Measurements from ENCODE around the gene MED13. TPM values are rescaled to one million over a fixed set of nuclear protein-coding genes. Genes with fewer than 3 reads are reported as not detected.
"Not testable (repeated sequence)": the region's sequence is repeated elsewhere in the genome, so short reads cannot be mapped to it uniquely, and the experiment has no call there.

MED13 gene
- total RNA-seq, 3 donors from 2014 or later = 73.4 to 136 (median 92.1) TPM

DNA sequence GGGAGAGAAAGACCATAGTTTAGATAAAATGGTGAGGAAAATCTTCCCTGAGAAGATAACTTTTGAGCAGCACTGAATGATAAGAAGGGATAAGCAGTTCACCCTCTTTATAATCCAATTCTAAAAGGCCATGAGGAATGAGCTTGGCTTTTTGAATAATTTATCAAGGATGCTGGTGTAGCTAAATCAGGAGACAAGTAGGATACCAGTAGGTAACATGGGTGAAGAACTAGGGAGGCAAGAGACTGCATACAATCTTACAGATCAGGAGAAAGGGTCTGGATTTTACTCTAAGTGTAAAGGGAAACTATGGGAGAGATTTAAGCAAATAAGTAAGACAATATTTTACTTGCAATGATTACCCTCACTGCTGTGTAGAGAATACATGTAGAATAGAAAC is 60.7 kb downstream of the MED13 start:
- Histone ChIP-seq H3K27me3 (no peaks in the 10 kb centered on the region), H3K4me3 (no peak overlapping the region), H3K9me3 (no peaks in the 10 kb centered on the region), H3K4me1 (no peaks in the 10 kb centered on the region), H3K36me3 (no peaks in the 10 kb centered on the region), H3K27ac (no peak overlapping the region)
- no peak for DNase-seq (ENCODE audit: low spot score in 2 of 2)
- TF ChIP-seq POLR2AphosphoS5 (IDR thresholded peaks at IDR 0.05) (no peak), POLR2A (IDR thresholded peaks at IDR 0.05) (no peak)
- TF ChIP-seq, protein P1, sequence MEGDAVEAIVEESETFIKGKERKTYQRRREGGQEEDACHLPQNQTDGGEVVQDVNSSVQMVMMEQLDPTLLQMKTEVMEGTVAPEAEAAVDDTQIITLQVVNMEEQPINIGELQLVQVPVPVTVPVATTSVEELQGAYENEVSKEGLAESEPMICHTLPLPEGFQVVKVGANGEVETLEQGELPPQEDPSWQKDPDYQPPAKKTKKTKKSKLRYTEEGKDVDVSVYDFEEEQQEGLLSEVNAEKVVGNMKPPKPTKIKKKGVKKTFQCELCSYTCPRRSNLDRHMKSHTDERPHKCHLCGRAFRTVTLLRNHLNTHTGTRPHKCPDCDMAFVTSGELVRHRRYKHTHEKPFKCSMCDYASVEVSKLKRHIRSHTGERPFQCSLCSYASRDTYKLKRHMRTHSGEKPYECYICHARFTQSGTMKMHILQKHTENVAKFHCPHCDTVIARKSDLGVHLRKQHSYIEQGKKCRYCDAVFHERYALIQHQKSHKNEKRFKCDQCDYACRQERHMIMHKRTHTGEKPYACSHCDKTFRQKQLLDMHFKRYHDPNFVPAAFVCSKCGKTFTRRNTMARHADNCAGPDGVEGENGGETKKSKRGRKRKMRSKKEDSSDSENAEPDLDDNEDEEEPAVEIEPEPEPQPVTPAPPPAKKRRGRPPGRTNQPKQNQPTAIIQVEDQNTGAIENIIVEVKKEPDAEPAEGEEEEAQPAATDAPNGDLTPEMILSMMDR (IDR thresholded peaks at IDR 0.05) = no peak
- intact Hi-C loops (cut with DNase I; ENCODE audit: low total_unique reads) = no loop called here

DNA sequence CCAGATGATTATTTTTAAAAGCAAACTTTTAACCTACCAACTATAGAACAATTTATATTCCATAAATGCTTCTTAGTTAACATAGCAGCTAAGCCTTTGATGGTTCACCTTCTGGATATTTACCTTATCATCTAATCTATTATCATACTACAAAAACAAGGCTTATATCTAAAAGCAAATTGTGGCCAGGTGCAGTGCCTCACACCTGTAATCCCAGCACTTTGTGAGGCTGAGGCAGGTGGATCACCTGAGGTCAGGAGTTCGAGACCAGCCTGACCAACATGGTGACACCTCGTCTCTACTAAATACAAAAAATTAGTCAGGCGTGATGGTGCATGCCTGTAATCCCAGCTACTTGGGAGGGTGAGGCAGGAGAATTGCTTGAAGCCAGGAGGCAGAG is 61.9 kb downstream of the MED13 start:
- H3K4me1 ChIP-seq; intact Hi-C loops (cut with DNase I; ENCODE audit: low total_unique reads); H3K9me3 ChIP-seq; DNase-seq (ENCODE audit: low spot score in 2 of 2); H3K36me3 ChIP-seq; H3K27me3 ChIP-seq; H3K4me3 ChIP-seq; H3K27ac ChIP-seq: not testable (repeated sequence)

DNA sequence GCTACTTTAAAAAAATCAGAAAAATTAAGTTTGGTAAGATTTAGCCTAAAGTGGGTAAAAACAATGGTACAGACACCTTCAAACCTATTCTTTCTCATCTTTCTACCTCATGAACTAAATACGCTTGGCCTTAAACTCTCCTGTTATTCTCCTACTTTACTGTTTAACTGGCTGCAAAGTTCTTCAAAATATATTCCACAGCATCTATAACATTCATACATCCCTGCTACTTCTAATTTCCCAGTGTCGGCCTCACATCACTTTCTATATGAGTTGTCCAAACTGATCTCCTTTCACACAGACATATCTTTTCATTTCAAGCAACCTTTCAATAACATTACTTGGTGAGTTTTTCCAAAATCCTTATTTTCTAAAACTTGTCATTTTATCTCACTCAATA is 64.0 kb downstream of the MED13 start:
- no peak overlapping the region for H3K4me3 ChIP-seq
- DNase-seq (ENCODE audit: low spot score in 2 of 2) = no peak
- intact Hi-C loops (cut with DNase I; ENCODE audit: low total_unique reads) = no loop called here
- no peaks in the 10 kb centered on the region for H3K4me1 ChIP-seq
- no peaks in the 10 kb centered on the region for H3K27me3 ChIP-seq
- H3K27ac ChIP-seq = no peak overlapping the region
- TF ChIP-seq POLR2A (IDR thresholded peaks at IDR 0.05) (no peak), POLR2AphosphoS5 (IDR thresholded peaks at IDR 0.05) (no peak)
- TF ChIP-seq, protein P1 (IDR thresholded peaks at IDR 0.05) = no peak
- H3K36me3 ChIP-seq = no peaks in the 10 kb centered on the region
- H3K9me3 ChIP-seq = no peaks in the 10 kb centered on the region

GRCh38 chr17:62000186-62000585 is 64.9 kb downstream of the MED13 start:
- Histone ChIP-seq H3K4me3 (no peak overlapping the region), H3K4me1 (no peaks in the 10 kb centered on the region), H3K36me3 (peaks cover 2% of the 10 kb centered on the region), H3K9me3 (no peaks in the 10 kb centered on the region), H3K27ac (no peak overlapping the region), H3K27me3 (no peaks in the 10 kb centered on the region)
- intact Hi-C loops (cut with DNase I; ENCODE audit: low total_unique reads) = no loop called here
- no peak for TF ChIP-seq POLR2AphosphoS5 (IDR thresholded peaks at IDR 0.05)
- DNase-seq (ENCODE audit: low spot score in 2 of 2) = no peak

DNA sequence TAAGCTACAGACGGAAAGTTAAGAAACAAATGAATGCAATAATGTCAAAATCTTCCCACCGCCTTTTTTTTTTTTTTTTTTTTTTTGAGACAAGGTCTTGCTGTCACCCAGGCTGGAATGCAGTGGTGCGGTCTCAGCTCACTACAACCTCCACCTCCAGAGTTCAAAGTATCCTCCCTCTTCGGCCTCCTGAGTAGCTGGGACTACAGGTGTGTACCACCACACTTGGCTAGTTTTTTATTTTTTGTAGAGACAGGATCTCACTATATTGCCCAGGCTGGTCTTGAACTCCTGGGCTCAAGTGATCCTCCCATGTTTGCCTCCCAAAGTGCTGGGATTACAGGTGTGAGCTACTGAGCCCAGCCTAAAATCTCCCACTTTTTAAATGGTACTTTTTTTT is 66.5 kb downstream of the MED13 start:
- H3K27ac ChIP-seq; H3K36me3 ChIP-seq; DNase-seq (ENCODE audit: low spot score in 2 of 2); H3K9me3 ChIP-seq; H3K27me3 ChIP-seq; H3K4me1 ChIP-seq; intact Hi-C loops (cut with DNase I; ENCODE audit: low total_unique reads); H3K4me3 ChIP-seq: not testable (repeated sequence)

- Histone ChIP-seq H3K27ac (no peak overlapping the region), H3K4me1 (no peaks in the 10 kb centered on the region), H3K4me3 (no peak overlapping the region), H3K9me3 (no peaks in the 10 kb centered on the region), H3K36me3 (peaks cover 2% of the 10 kb centered on the region), H3K27me3 (no peaks in the 10 kb centered on the region)
- intact Hi-C loops (cut with DNase I; ENCODE audit: low total_unique reads) = no loop called here
- DNase-seq (ENCODE audit: low spot score in 2 of 2) = no peak
- TF ChIP-seq, protein P1 (IDR thresholded peaks at IDR 0.05) = no peak
- TF ChIP-seq POLR2AphosphoS5 (IDR thresholded peaks at IDR 0.05) (no peak), POLR2A (IDR thresholded peaks at IDR 0.05) (no peak)
Measured at GRCh38 chr17:61997664-61998063, 67.4 kb downstream of the MED13 start.

DNA sequence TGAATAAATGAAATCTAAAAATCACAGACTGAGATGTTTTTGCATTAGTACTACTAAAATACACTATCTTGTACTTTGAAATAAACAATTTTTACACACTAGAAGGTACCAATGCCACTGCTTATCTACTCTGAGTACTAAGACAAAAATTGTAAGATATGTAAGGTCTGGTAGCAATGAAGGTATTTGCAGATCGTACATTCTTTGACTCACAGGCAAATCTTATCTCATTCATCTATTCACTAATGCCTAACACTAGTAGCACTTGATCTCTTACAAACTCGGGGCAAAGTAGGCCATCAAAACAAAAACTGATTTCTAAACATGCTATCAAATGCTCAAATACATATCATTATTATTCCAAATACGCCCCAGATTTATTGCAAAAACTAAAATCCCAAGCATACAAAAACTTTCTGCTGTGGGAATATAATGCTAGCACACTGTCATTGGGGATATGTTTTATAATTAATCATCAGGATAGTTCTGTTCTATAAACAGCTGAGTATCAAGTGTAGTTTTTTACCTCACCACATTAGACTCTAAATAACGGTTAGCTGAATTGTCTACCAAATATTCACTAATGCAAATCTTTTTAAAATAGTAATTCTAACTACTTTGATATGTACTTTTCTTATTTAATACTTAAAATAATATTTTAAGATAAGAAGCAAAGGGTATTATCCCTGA is 68.0 kb downstream of the MED13 start:
- no peaks in the 10 kb centered on the region for H3K9me3 ChIP-seq
- intact Hi-C loops (cut with DNase I; ENCODE audit: low total_unique reads) = no loop called here
- no peak overlapping the region for H3K4me3 ChIP-seq
- H3K36me3 ChIP-seq = peaks cover 2% of the 10 kb centered on the region
- DNase-seq (ENCODE audit: low spot score in 2 of 2) = no peak
- no peak overlapping the region for H3K27ac ChIP-seq
- no peaks in the 10 kb centered on the region for H3K4me1 ChIP-seq
- TF ChIP-seq POLR2A (IDR thresholded peaks at IDR 0.05) (no peak), POLR2AphosphoS5 (IDR thresholded peaks at IDR 0.05) (no peak)
- TF ChIP-seq, protein P1 (IDR thresholded peaks at IDR 0.05) = no peak
- H3K27me3 ChIP-seq = no peaks in the 10 kb centered on the region

Measured in breast epithelium (tissue), 4 donors.